HepG2 (cell line): ENCODE data around the gene KRT14. TPM values are rescaled to one million over a fixed set of nuclear protein-coding genes. Genes with fewer than 3 reads are reported as not detected.

Experiments used
- ARID4A ChIP-seq: sonication (generic); formaldehyde crosslinking; IDR thresholded peaks from 2 replicates; pipeline ENCODE4 v1.5.0; 2020; ENCODE audit warnings: mild to moderate bottlenecking, missing genetic modification reagents, borderline replicate concordance
- ASH2L ChIP-seq: fragments of 300-600, 200-600 bp; sonication (generic); IDR thresholded peaks from 2 replicates; pipeline ENCODE4 v1.7.0; 2017; ENCODE audit warnings: low read depth, mild to moderate bottlenecking, moderate library complexity, mixed read lengths, low read length; ENCODE audit not compliant: insufficient read length
- NFKB2 ChIP-seq: sonication (generic); formaldehyde crosslinking; IDR thresholded peaks from 2 replicates; pipeline ENCODE4 v1.4.0; 2020; ENCODE audit warnings: missing genetic modification reagents, borderline replicate concordance
- POLR2G ChIP-seq: fragments of 200-400 bp; formaldehyde crosslinking; IDR thresholded peaks from 2 replicates; pipeline ENCODE4 v1.6.1; 2018; ENCODE audit warnings: mild to moderate bottlenecking, low read depth, low read length, moderate library complexity
- SOX13 ChIP-seq, 3 experiments: fragments of 450-650 bp in 1 of 3; sonication (generic) in 1 of 3; formaldehyde crosslinking in 1 of 3; IDR thresholded peaks in 2 of 3; conservative IDR thresholded peaks in 1 of 3; 2 replicates each; pipeline versions ENCODE4 v1.5.0 to v1.6.1; 2016 to 2020; ENCODE audit warnings: antibody characterized with exemption in 1 of 3, mild to moderate bottlenecking in 1 of 3, missing compliant biosample characterization in 1 of 3, missing genetic modification reagents in 1 of 3, moderate library complexity in 1 of 3
- SRY ChIP-seq: sonication (generic); formaldehyde crosslinking; IDR thresholded peaks from 2 replicates; pipeline ENCODE4 v1.8.0; 2022; ENCODE audit warnings: mild to moderate bottlenecking, missing genetic modification reagents
- ZNF496 ChIP-seq: sonication (generic); formaldehyde crosslinking; IDR thresholded peaks from 2 replicates; pipeline ENCODE4 v1.8.1; 2023; ENCODE audit warnings: mild to moderate bottlenecking, moderate library complexity, missing genetic modification reagents; ENCODE audit not compliant: insufficient replicate concordance
- polyA plus RNA-seq, 8 experiments: library from polyadenylated mRNA; depleted of rRNA in 3 of 8; stranded (reverse) in 7 of 8; unstranded in 1 of 8; fragments of >200 nt; fragmentation: Illumina TruSeq in 4 of 8; extraction: Trizol in 4 of 8; gene quantifications; 2 replicates each; pipeline versions ENCODE4 v1.2.1 to v1.2.3, GENCODE V29; 2011 to 2016; ENCODE audit warnings: low read depth in 4 of 8, missing spikeins in 1 of 8, mixed read lengths in 1 of 8; ENCODE audit not compliant: insufficient read depth in 1 of 8
- total RNA-seq, 5 experiments: library from RNA; depleted of rRNA; stranded (reverse); fragments of >200 nt; fragmentation: Illumina TruSeq; extraction: Trizol; gene quantifications; 2 replicates each; pipeline ENCODE4 v1.2.3, GENCODE V29; 2016; ENCODE audit warnings: low read depth in 1 of 5

KRT14 gene
- total and polyA plus RNA-seq, 2 of the 13 experiments (the other 11 are each of a cell fraction or from before 2014, with no cell fraction given): 0.09 TPM; not detected in 1

- TF ChIP-seq ARID4A (CRISPR knock-in tag) (no peak), NFKB2 (CRISPR knock-in tag) (no peak), POLR2G (no peak), ASH2L (no peak), SOX13 (IDR thresholded peaks at IDR 0.05) (no peak), SOX13 (CRISPR knock-in tag; conservative IDR thresholded peaks at IDR 0.05 in 1 of 2, IDR thresholded peaks at IDR 0.05 in 1 of 2) (peak in 1 of 2 experiments; percentile 13; a peak in 1 of 4 replicates), SRY (CRISPR knock-in tag) (no peak), ZNF496 (CRISPR knock-in tag) (no peak)
- TF ChIP-seq, all 625 proteins: peak for 15
Measured at GRCh38 chr17:41549596-41550039, 37.1 kb downstream of the KRT14 start (continued).
